ENCODE results near the gene QARS1.

The QARS1 gene

GRCh38 chr3:49124991-49125670 is 20.6 kb upstream of the QARS1 start:
- no peak for DNase-seq (ENCODE audit: low read depth)
- H3K4me3 ChIP-seq (ENCODE audit: low read depth, low read length) = no peak overlapping the region
- peak; percentile 42 for TF ChIP-seq CTCF (IDR thresholded peaks at IDR 0.05; ENCODE audit: low read depth, low read length, missing control alignments)

- no peak for TF ChIP-seq CTCF (IDR thresholded peaks at IDR 0.05; ENCODE audit: low read depth, low read length, missing control alignments)
- no peak overlapping the region for H3K4me3 ChIP-seq (ENCODE audit: low read depth, low read length)
- no peak for DNase-seq (ENCODE audit: low read depth)
Measured at GRCh38 chr3:49124203-49124602, 19.6 kb upstream of the QARS1 start.

- no peak overlapping the region for H3K4me3 ChIP-seq (ENCODE audit: low read depth, low read length)
- no peak for TF ChIP-seq CTCF (IDR thresholded peaks at IDR 0.05; ENCODE audit: low read depth, low read length, missing control alignments)
- no peak for DNase-seq (ENCODE audit: low read depth)
Measured at GRCh38 chr3:49123687-49124086, 19.1 kb upstream of the QARS1 start.

GRCh38 chr3:49122886-49123545 is 18.5 kb upstream of the QARS1 start:
- no peak for TF ChIP-seq CTCF (IDR thresholded peaks at IDR 0.05; ENCODE audit: low read depth, low read length, missing control alignments)
- DNase-seq (ENCODE audit: low read depth) = no peak
- no peak overlapping the region for H3K4me3 ChIP-seq (ENCODE audit: low read depth, low read length)

- TF ChIP-seq CTCF (IDR thresholded peaks at IDR 0.05; ENCODE audit: low read depth, low read length, missing control alignments) = no peak
- DNase-seq (ENCODE audit: low read depth) = no peak
- H3K4me3 ChIP-seq (ENCODE audit: low read depth, low read length) = no peak overlapping the region
Measured at GRCh38 chr3:49122451-49122850, 17.9 kb upstream of the QARS1 start.

GRCh38 chr3:49122022-49122421 is 17.5 kb upstream of the QARS1 start:
- no peak for TF ChIP-seq CTCF (IDR thresholded peaks at IDR 0.05; ENCODE audit: low read depth, low read length, missing control alignments)
- no peak overlapping the region for H3K4me3 ChIP-seq (ENCODE audit: low read depth, low read length)
- DNase-seq (ENCODE audit: low read depth) = no peak

Measured in GM12864 (cell line).